Stimulated activated CD8-positive, alpha-beta memory T cell treated with anti-CD3 and anti-CD28 coated beads, Interleukin-15, amount 100 ng/mL, for 1 hour (primary cell): ENCODE data around the gene FOXG1.

Experiments used
- DNase-seq: peaks from one replicate; pipeline ENCODE4 v3.0.0-alpha.2; 2020; ENCODE audit warnings: low read depth

Gene FOXG1

GRCh38 chr14:28766469-28766955 is at the start of gene FOXG1:
TSS of gene FOXG1 (plus strand) at chr14:28766787. CDS start at chr14:28767280, 493 bp downstream.
- DNase-seq: no peak

GRCh38 chr14:28719130-28719529 is 47.5 kb upstream of the FOXG1 start:
- no peak for DNase-seq

GRCh38 chr14:28731358-28731757 is 35.2 kb upstream of the FOXG1 start:
- DNase-seq: no peak

- DNase-seq: no peak
Observed at GRCh38 chr14:28742171-28742846, 24.3 kb upstream of the FOXG1 start.

GRCh38 chr14:28744126-28744525 is 22.5 kb upstream of the FOXG1 start:
- no peak for DNase-seq

- DNase-seq: no peak
Observed at GRCh38 chr14:28745176-28745575, 21.4 kb upstream of the FOXG1 start.

GRCh38 chr14:28746247-28746646 is 20.3 kb upstream of the FOXG1 start:
- DNase-seq: no peak

- DNase-seq: no peak
Observed at GRCh38 chr14:28751467-28752058, 15.0 kb upstream of the FOXG1 start.

- DNase-seq: no peak
Observed at GRCh38 chr14:28754209-28754985, 12.2 kb upstream of the FOXG1 start.

- no peak for DNase-seq
Observed at GRCh38 chr14:28755198-28755815, 11.3 kb upstream of the FOXG1 start.

- DNase-seq: no peak
Observed at GRCh38 chr14:28755884-28756268, 10.7 kb upstream of the FOXG1 start.

GRCh38 chr14:28756269-28756883 is 10.2 kb upstream of the FOXG1 start:
- no peak for DNase-seq

- no peak for DNase-seq
Observed at GRCh38 chr14:28756884-28757570, 9.6 kb upstream of the FOXG1 start.

- DNase-seq: no peak
Observed at GRCh38 chr14:28757786-28758185, 8.8 kb upstream of the FOXG1 start.

GRCh38 chr14:28758253-28758884 is 8.2 kb upstream of the FOXG1 start:
- DNase-seq: no peak

GRCh38 chr14:28758885-28759652 is 7.5 kb upstream of the FOXG1 start:
- no peak for DNase-seq

- no peak for DNase-seq
Observed at GRCh38 chr14:28759653-28760313, 6.8 kb upstream of the FOXG1 start.

GRCh38 chr14:28760431-28760996 is 6.1 kb upstream of the FOXG1 start:
- DNase-seq: no peak
